Astrocyte (in vitro differentiated cells and primary cell): ENCODE results near the gene RALGPS1.

Source experiments
- CTCF ChIP-seq: IDR thresholded peaks from 2 replicates; pipeline ENCODE4 v1.5.1; 2011; ENCODE audit warnings: low read depth, mild to moderate bottlenecking, inconsistent platforms, low read length, moderate library complexity; ENCODE audit not compliant: insufficient read depth
- EZH2 ChIP-seq: IDR thresholded peaks from 2 replicates; pipeline ENCODE4 v1.6.1; 2012; ENCODE audit warnings: mild to moderate bottlenecking, low read length, inconsistent platforms; ENCODE audit not compliant: insufficient read depth

- TF ChIP-seq CTCF: no peak
- TF ChIP-seq EZH2: no peak
Measured at GRCh38 chr9:126956917-126957686, 42.5 kb downstream of the RALGPS1 start.
